Endometrial microvascular endothelial cells (primary cell): Measurements from ENCODE around the gene TTC16. TPM values are rescaled to one million over a fixed set of nuclear protein-coding genes. Genes with fewer than 3 reads are reported as not detected.

Source experiments
- in situ Hi-C: cut with HindIII; loops from 2 replicates; pipeline ENCODE4 v1.10.0; 2017; ENCODE audit warnings: low sequenced_read_pairs, low pct_unique_long_range_greater_than_20kb; ENCODE audit errors: inconsistent ontology term
- total RNA-seq: library from RNA; depleted of rRNA; stranded (reverse); fragments of >200 nt; gene quantifications from one replicate; pipeline ENCODE4 v1.2.3, GENCODE V29; 2015; ENCODE audit errors: inconsistent ontology term

The TTC16 gene
- total RNA-seq, 1 donor from 2014 or later = not detected

DNA sequence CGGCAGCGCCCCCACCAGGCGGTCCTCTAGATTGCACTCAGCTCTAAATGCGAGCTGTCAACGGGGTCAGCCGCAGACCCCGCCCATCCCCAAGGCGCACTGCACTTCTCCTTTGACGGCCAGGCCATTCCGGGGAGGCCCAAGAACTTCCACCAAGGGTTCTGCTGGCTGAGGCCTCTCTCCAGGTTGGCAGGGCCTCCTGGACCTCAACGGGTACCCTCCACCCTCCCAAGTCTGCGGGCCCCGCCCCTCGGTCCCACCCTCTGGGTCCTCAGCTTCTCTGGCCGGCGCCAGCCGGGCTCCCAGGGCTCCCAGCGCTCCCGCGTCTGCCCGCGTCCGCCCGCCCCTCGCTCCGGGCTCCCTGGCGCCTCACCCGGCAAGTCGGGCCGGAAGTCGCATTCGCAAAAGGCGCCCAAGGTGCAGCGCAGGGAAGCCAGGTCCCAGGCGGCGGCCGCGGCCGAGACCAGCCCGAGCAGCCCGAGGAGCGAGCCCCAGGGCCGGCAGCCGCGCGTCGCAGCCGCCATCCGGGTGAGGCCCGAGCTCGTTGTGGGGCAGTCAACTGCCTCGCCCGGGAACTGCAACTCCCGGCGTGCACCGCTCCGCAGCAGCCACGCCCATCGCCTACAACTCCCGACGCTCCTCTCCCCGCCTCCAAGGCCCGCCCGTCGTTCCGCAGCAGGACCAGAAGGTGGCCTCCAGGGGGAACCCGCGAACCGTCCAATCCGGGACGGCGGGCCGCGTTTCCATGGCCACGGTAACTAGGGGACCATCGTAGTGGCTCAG is 19.1 kb downstream of the TTC16 start, which contains the start of gene TOR2A:
TSS of gene TOR2A (minus strand) at position 548 of the 783 bp plus-strand sequence. CDS start at position 524, 24 bp downstream.
- in situ Hi-C loops = no loop called here

- in situ Hi-C loops = no loop called here
These were observed 19.8 kb downstream of the TTC16 start for GRCh38 chr9:127735530-127736185.

- in situ Hi-C loops = no loop called here
These were observed 22.8 kb downstream of the TTC16 start for GRCh38 chr9:127738666-127739065.

- in situ Hi-C loops = no loop called here
These were observed 23.9 kb downstream of the TTC16 start for GRCh38 chr9:127739614-127740330.

DNA sequence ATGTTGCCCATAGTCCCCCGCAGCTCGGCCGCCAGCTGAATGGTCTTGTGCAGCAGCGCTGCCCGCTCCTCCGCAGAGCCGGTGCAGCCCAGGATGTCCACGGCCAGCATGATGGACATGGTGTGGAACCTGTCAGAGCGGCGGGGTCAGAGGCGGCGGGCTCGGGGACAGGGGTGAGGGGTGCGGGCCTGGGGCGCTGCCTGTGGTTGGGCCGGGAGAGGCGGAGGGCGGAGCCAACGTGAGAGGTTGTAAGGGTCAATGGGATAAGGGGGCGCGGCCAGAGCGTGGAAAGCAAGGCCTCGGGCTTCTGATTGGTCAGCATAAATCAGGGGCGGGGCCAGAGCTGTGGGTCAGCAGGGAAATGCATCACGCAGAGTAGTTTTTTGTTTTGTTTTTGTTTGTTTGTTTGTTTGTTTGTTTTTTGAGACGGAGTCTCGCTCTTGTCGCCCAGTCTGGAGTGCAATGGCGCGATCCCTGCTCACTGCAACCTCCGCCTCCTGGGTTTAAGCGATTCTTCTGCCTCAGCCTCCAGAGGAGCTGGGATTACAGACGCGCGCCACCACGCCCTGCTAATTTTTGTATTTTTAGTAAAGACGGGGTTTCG is 26.1 kb downstream of the TTC16 start:
- in situ Hi-C loops = no loop called here

DNA sequence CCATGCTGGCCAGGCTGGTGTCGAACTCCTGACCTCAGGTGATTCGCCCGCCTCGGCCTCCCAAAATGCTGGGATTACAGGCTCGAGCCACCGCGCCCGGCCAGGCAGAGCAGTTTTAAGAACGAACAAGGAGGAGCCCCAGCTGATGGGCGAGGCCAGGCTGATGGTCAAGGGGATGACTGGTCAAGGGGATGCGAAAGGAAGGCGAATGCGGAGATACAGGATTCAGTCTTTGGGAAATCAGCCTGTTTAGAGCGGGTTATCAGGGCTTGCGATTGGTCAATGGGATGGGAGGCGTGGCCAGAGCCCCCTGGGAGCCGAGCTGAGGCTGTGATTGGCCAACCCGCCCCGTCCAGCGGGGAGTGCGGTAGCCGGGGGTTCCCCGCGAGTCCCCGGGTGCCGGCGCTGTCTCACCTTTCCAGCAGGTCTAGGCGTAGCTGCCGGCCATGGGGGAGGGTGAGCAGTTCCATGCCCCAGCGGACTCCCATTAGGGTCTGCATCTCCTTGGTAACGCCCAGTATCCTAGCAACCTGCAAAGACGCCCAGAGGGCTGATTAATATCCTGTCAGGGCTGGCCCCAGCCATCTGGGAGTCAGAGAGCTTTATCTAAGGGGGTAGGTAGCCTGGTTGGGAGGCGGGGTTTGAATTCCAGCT is 26.7 kb downstream of the TTC16 start:
- in situ Hi-C loops = no loop called here

- in situ Hi-C loops = no loop called here
These were observed 28.7 kb downstream of the TTC16 start for GRCh38 chr9:127744398-127745110.

GRCh38 chr9:127746959-127747569 is 31.2 kb downstream of the TTC16 start:
- in situ Hi-C loops = no loop called here

DNA sequence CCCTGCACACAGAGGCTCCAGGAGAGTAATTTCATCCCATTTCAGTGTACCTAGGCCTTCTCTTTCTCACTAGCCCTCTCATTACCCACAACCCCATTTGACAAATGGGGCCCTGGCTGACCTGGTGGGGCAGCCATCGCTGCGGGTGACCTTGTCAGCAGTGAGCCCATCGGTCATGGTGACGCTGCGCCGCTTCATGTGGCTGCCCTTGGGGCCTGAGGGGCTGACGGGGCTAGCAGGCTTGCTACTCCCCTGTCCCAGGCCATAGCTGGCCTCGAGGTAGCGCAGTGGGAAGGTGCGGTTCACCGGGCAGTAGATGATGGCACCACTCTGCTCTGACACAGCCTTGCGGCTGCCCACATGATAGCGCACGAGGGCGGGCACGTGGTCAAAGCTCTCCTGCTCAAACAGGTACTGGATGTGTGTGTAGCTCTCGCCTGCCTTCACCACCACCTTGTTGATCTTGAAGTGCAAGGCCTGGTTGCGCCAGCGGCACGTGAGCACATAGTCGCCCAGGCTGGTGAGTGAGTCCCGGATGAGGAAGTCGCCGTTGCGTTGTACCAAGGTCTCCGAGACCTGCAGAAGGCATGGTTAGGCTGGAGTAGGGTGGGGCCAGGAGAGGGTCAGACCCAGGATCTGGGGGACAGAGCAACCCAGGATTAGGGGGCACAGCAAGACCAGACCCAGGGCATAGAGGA is 33.4 kb downstream of the TTC16 start:
- in situ Hi-C loops = no loop called here

GRCh38 chr9:127751269-127752054 is 35.6 kb downstream of the TTC16 start:
- in situ Hi-C loops = loop anchor here (25.0 kb wide), 2 partner anchors 111 to 186 kb away; partner anchors contain the start of genes DPM2, ENG and PIP5KL1

GRCh38 chr9:127753148-127753547 is 37.3 kb downstream of the TTC16 start:
- in situ Hi-C loops = loop anchor here (25.0 kb wide), 2 partner anchors 109 to 184 kb away; partner anchors contain the start of genes DPM2, ENG and PIP5KL1

GRCh38 chr9:127753622-127754021 is 37.7 kb downstream of the TTC16 start:
- in situ Hi-C loops = loop anchor here (25.0 kb wide), 2 partner anchors 109 to 184 kb away; partner anchors contain the start of genes DPM2, ENG and PIP5KL1

DNA sequence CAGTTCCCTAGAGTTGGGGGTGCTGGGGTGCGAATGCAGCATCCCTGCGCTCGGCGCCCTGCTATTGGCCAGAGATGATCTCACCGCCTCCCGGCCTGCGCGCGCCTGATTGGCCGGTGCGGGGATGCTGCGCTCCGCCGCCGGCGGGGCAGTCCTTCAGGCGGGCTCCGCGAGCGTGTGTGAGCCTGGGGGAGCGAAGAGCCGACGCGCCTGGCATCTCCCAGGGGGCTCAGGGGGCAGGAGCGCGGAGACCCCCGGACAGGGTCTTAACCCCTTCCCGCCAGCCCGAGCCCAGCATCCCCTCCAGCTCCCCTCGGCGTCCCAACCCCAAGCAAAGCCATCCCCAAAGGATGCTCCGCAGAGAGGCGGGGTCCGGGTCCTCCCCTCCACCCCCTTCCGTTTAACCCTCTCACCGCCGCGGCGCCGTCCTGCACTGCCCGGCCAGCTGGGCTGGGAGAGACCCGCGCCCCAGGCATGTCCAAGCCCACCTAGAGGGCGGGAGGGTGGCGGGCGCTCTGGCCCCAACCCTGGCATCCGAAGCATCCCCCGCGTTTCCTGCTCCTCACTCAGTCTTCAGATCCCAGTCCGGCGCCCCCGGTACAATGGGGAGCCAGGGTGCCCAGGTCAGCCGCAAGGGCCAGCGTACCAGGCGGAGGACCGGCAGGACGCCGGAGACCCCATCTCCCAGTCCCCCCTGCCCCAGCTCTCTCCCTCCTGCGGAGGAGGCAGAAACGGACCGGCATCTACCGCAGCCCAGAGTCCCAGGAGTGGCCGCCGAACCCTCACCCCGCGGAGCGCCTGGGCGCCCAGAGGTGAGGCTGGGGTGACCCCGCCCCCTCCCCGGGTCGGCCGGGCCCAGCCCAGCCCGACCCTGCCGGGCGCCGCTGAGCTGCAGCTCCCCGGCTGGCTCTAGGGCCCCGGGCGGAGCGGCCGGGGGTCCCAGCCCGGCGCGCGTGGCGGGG is 38.5 kb downstream of the TTC16 start:
- in situ Hi-C loops = loop anchor here (25.0 kb wide), 2 partner anchors 108 to 183 kb away; partner anchors contain the start of genes DPM2, ENG and PIP5KL1

DNA sequence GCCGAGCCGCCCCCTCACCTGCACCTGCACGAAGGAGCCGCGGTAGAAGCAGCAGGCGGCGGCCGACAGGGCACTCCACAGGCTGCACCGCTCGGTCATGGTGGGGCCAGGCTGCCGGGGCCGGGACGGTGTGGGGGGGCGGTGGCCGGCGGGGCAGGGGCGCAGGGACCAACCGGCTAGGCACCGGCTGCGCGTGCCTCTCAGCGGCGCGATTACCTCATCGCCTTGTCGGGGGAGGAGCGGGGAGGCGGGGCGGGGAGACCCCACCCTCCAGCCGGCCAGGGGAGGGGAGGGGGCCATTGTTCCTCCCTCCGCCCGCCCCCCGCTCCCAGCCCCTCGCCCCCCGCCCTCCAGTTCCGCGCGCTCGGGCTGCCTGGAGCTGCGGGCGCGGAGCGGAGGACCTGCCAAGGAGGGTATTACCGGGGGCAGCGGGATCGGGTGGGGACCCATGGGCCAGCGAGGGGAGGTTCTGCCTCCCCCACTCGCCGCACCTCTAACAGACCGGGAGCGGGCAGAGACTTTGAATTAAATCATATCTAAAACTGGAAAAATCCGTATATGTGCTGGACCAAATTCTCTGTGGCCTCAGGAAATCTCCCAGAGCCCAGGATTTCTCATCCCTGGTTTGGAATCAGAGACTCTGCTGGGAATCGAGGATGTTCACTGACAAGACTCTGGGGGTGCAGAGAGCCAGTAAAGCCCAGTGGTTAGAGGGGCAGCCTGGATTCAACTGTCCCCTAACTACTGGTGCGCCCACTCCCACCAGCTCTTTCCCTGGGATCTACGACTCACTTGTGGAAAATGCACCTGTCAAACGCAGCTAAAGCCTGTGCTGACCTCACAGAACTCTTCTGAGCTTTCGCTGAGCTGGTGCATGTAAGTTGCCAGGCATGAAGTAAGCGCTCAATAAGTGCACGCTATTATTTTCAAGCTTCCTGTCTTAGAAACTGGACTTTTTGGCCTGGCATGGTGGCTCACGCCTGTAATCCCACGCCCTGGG is 39.5 kb downstream of the TTC16 start:
- in situ Hi-C loops = loop anchor here (25.0 kb wide), 2 partner anchors 107 to 182 kb away; partner anchors contain the start of genes DPM2, ENG and PIP5KL1
